IPS DF 6.9 (cell line): Measurements from ENCODE around the gene SENP1.

Experiments
- DNase-seq: peaks from one replicate; pipeline ENCODE4 v3.0.0-alpha.2; 2013; ENCODE audit warnings: low read depth, low spot score
- H3K27ac ChIP-seq: one replicate; pipeline ENCODE4 v1.5.1; 2013; ENCODE audit warnings: low read length, control low read depth
- H3K27me3 ChIP-seq: 2 replicates; pipeline ENCODE4 v1.6.1; 2013; ENCODE audit warnings: mild to moderate bottlenecking, low read length; ENCODE audit not compliant: control insufficient read depth, insufficient read depth
- H3K36me3 ChIP-seq: 2 replicates; pipeline ENCODE4 v1.6.1; 2013; ENCODE audit warnings: low read length; ENCODE audit not compliant: control insufficient read depth, insufficient read depth
- H3K4me1 ChIP-seq: 2 replicates; pipeline ENCODE4 v1.6.1; 2013; ENCODE audit warnings: low read length; ENCODE audit not compliant: control insufficient read depth, insufficient read depth
- H3K4me3 ChIP-seq: 2 replicates; pipeline ENCODE4 v1.5.1; 2013; ENCODE audit warnings: mild to moderate bottlenecking, low read length
- H3K9me3 ChIP-seq: 2 replicates; pipeline ENCODE4 v1.6.1; 2013; ENCODE audit warnings: low read length, inconsistent platforms; ENCODE audit not compliant: control insufficient read depth, insufficient read depth
- WGBS: extraction: QIAGEN DNeasy Blood & Tissue Kit; methylation state at CpG from one replicate; pipeline ENCODE4 v1.1.7; 2013; ENCODE audit warnings: mixed read lengths, missing lambda C conversion rate; ENCODE audit not compliant: insufficient read length, insufficient coverage; 5-methylcytosine and 5-hydroxymethylcytosine counted together

Gene SENP1

GRCh38 chr12:48051681-48052080 lies 54.2 kb downstream of the SENP1 start:
- H3K36me3 ChIP-seq = no peaks in the 10 kb centered on the region
- WGBS = no CpG with 5 or more reads among the region's 2 CpGs
- H3K27me3 ChIP-seq = no peaks in the 10 kb centered on the region
- no peak for DNase-seq
- H3K27ac ChIP-seq = no peak overlapping the region
- H3K9me3 ChIP-seq = no peaks in the 10 kb centered on the region
- H3K4me3 ChIP-seq = no peak overlapping the region
- H3K4me1 ChIP-seq = no peaks in the 10 kb centered on the region

DNA sequence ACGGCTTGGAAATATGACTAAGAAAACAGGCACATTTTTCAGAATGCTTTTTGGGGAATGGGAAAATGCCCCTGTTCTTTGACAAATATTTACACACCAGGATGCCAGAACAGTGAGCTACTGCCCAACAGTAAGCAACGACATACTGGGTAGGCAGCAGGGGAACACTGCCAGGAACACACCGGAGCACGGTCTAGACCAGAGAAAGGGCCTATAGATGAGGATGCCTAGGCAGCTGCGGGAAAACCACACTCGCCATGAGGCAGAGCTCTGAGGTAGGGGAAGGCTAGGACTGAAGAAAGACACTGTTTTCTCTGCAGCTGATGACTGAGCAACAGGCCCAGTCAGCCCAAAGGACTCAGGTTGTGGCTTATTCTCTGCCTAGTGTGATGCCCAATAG lies 55.7 kb downstream of the SENP1 start:
- no peak overlapping the region for H3K4me3 ChIP-seq
- no peaks in the 10 kb centered on the region for H3K4me1 ChIP-seq
- H3K27me3 ChIP-seq = no peaks in the 10 kb centered on the region
- no peak for DNase-seq
- no peaks in the 10 kb centered on the region for H3K9me3 ChIP-seq
- no peak overlapping the region for H3K27ac ChIP-seq
- H3K36me3 ChIP-seq = peaks cover under 1% of the 10 kb centered on the region; the same call in 1 of the 2 replicates
- no CpG with 5 or more reads among the region's 6 CpGs for WGBS

GRCh38 chr12:48045965-48046518 lies 59.8 kb downstream of the SENP1 start:
- DNase-seq = no peak
- no peak overlapping the region for H3K27ac ChIP-seq
- H3K4me3 ChIP-seq = no peak overlapping the region
- peaks cover 7% of the 10 kb centered on the region; the same call in 1 of the 2 replicates for H3K36me3 ChIP-seq
- no peaks in the 10 kb centered on the region for H3K27me3 ChIP-seq
- WGBS = no CpG with 5 or more reads among the region's 2 CpGs
- no peaks in the 10 kb centered on the region for H3K4me1 ChIP-seq
- no peaks in the 10 kb centered on the region; the same call in 1 of the 2 replicates for H3K9me3 ChIP-seq

DNA sequence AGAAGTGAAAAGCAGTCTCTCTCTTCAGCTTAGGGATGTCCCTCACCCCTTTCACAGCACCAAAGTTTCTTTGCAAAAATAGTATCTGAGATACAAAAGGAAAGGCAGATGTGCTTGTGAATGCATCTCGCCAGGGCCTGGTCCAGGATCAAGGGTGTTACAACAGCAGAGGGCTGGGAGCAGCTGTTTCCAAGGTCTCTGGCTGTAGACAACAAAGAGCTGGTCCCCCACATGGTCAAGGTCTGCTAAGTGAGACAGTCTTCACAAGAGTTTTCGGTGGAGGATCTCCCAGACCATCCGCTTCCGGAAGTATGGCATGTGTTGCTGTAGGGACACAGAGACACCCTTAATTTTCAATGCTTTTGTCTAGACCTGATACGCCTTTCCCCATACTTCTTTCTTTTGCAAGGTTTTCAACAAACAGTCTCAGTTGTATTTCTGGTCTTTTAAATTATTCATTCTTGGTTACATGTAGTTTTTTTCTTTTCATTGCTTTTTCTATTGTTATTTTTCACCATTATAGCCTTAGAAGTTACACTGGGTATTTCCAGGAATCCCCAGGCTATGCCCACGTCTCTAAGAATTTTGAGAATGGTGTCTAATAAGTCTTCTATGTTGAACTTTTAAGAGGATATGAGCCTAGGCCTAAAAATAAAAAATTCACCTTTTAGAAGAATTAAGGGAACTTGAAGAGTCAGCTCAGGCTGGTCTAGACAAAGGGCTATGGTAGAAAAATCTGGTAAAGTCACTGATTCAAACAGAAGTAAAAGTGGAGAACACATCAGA lies 60.6 kb downstream of the SENP1 start:
- no peak for DNase-seq
- Histone ChIP-seq H3K9me3 (no peaks in the 10 kb centered on the region; the same call in 1 of the 2 replicates), H3K27ac (no peak overlapping the region), H3K27me3 (no peaks in the 10 kb centered on the region), H3K4me1 (no peaks in the 10 kb centered on the region), H3K4me3 (no peak overlapping the region), H3K36me3 (peaks cover 7% of the 10 kb centered on the region; the same call in 1 of the 2 replicates)
- no CpG with 5 or more reads among the region's 6 CpGs for WGBS

GRCh38 chr12:48044396-48044795 lies 61.5 kb downstream of the SENP1 start:
- WGBS = no CpG with 5 or more reads among the region's 7 CpGs
- H3K9me3 ChIP-seq = no peaks in the 10 kb centered on the region; the same call in 1 of the 2 replicates
- H3K36me3 ChIP-seq = peaks cover 7% of the 10 kb centered on the region; the same call in 1 of the 2 replicates
- no peaks in the 10 kb centered on the region for H3K4me1 ChIP-seq
- no peak overlapping the region for H3K4me3 ChIP-seq
- no peaks in the 10 kb centered on the region for H3K27me3 ChIP-seq
- no peak for DNase-seq
- H3K27ac ChIP-seq = no peak overlapping the region

DNA sequence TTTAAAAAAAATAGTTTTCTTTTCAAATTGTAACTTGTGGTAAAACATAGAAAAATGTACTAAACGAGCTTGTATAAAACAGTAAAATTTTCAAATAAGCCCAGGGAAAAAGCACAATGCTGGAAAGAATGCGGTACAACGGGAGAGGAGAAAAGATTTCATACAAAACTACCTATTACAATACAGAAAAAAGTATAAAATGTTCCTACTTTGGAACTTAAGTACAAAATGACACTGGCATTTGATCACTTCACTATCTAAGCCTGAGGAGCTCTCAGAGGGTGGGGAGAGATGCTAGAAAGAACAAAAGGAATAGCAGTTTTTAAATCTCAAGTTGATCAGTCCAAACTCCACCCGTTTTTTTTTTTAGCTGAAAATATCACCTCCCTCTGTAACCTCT lies 62.1 kb downstream of the SENP1 start:
- no peak overlapping the region for H3K27ac ChIP-seq
- H3K36me3 ChIP-seq = peaks cover 7% of the 10 kb centered on the region; the same call in 1 of the 2 replicates

GRCh38 chr12:48041591-48042423 lies 64.1 kb downstream of the SENP1 start:
- Histone ChIP-seq H3K9me3 (no peaks in the 10 kb centered on the region; the same call in 1 of the 2 replicates), H3K4me3 (no peak overlapping the region), H3K27ac (no peak overlapping the region), H3K27me3 (no peaks in the 10 kb centered on the region), H3K36me3 (peaks cover 7% of the 10 kb centered on the region; the same call in 1 of the 2 replicates), H3K4me1 (peaks cover 11% of the 10 kb centered on the region)
- DNase-seq = no peak
- no CpG with 5 or more reads among the region's 5 CpGs for WGBS

More for the DNA sequence above, 62.1 kb downstream of the SENP1 start:
- no CpG with 5 or more reads among the region's 4 CpGs for WGBS
- Histone ChIP-seq H3K4me1 (no peaks in the 10 kb centered on the region), H3K9me3 (no peaks in the 10 kb centered on the region; the same call in 1 of the 2 replicates), H3K27me3 (no peaks in the 10 kb centered on the region), H3K4me3 (no peak overlapping the region)
- DNase-seq = no peak

GRCh38 chr12:48040354-48040753 lies 65.5 kb downstream of the SENP1 start:
- Histone ChIP-seq H3K36me3 (peaks cover 7% of the 10 kb centered on the region; the same call in 1 of the 2 replicates), H3K9me3 (no peaks in the 10 kb centered on the region; the same call in 1 of the 2 replicates), H3K27ac (no peak overlapping the region), H3K4me1 (peaks cover 15% of the 10 kb centered on the region), H3K4me3 (no peak overlapping the region), H3K27me3 (no peaks in the 10 kb centered on the region)
- DNase-seq = no peak
- WGBS = no CpG with 5 or more reads among the region's 3 CpGs

GRCh38 chr12:48039151-48039550 lies 66.7 kb downstream of the SENP1 start:
- Histone ChIP-seq H3K27ac (no peak overlapping the region), H3K36me3 (no peaks in the 10 kb centered on the region), H3K4me1 (peaks cover 15% of the 10 kb centered on the region), H3K4me3 (no peak overlapping the region), H3K9me3 (no peaks in the 10 kb centered on the region), H3K27me3 (peaks cover 1% of the 10 kb centered on the region; the same call in 1 of the 2 replicates)
- WGBS = no CpG with 5 or more reads among the region's 1 CpG
- no peak for DNase-seq

- no peaks in the 10 kb centered on the region for H3K9me3 ChIP-seq
- WGBS = no CpG with 5 or more reads among the region's 5 CpGs
- no peaks in the 10 kb centered on the region for H3K36me3 ChIP-seq
- DNase-seq = no peak
- H3K27ac ChIP-seq = no peak overlapping the region
- peaks cover 4% of the 10 kb centered on the region; the same call in 1 of the 2 replicates for H3K27me3 ChIP-seq
- no peak overlapping the region for H3K4me3 ChIP-seq
- peaks cover 15% of the 10 kb centered on the region for H3K4me1 ChIP-seq
Measured at GRCh38 chr12:48038085-48038484, 67.8 kb downstream of the SENP1 start.
